GM21723 (cell line): ENCODE data around the gene ENDOV.

Source experiments
- ATAC-seq: cut with Tn5 transposase; IDR thresholded peaks from one replicate; pipeline ENCODE4 v1.9.1; 2021; ENCODE audit warnings: mild to moderate bottlenecking, moderate library complexity; ENCODE audit not compliant: unreplicated experiment

ENDOV gene

GRCh38 chr17:80414508-80414802 is 512 bp upstream of the ENDOV start:
- peak; percentile 23 for ATAC-seq

- no peak for ATAC-seq
Observed at GRCh38 chr17:80415626-80416137, 715 bp downstream of the ENDOV start.

- ATAC-seq, result no peak
Observed at GRCh38 chr17:80416260-80416939, 1.4 kb downstream of the ENDOV start.

- ATAC-seq, result no peak
Observed at GRCh38 chr17:80416940-80417293, 1.9 kb downstream of the ENDOV start.

- no peak for ATAC-seq
Observed at GRCh38 chr17:80418589-80418988, 3.6 kb downstream of the ENDOV start.

GRCh38 chr17:80419255-80419654 is 4.3 kb downstream of the ENDOV start:
- ATAC-seq, result no peak

GRCh38 chr17:80421381-80422090 is 6.6 kb downstream of the ENDOV start:
- no peak for ATAC-seq

GRCh38 chr17:80422276-80422675 is 7.3 kb downstream of the ENDOV start:
- ATAC-seq, result no peak

- no peak for ATAC-seq
Observed at GRCh38 chr17:80422981-80423380, 8.0 kb downstream of the ENDOV start.

- ATAC-seq, result no peak
Observed at GRCh38 chr17:80423536-80424225, 8.7 kb downstream of the ENDOV start.

GRCh38 chr17:80424261-80424660 is 9.3 kb downstream of the ENDOV start:
- ATAC-seq, result no peak

GRCh38 chr17:80424878-80425765 is 10.2 kb downstream of the ENDOV start:
- ATAC-seq, result no peak

GRCh38 chr17:80425835-80426426 is 11.0 kb downstream of the ENDOV start:
- ATAC-seq, result no peak

GRCh38 chr17:80426671-80427326 is 11.8 kb downstream of the ENDOV start:
- ATAC-seq, result no peak

GRCh38 chr17:80427366-80428282 is 12.7 kb downstream of the ENDOV start:
- no peak for ATAC-seq

GRCh38 chr17:80428363-80428762 is 13.4 kb downstream of the ENDOV start:
- ATAC-seq, result no peak

GRCh38 chr17:80428796-80429195 is 13.8 kb downstream of the ENDOV start:
- ATAC-seq, result no peak

GRCh38 chr17:80429356-80430275 is 14.6 kb downstream of the ENDOV start:
- no peak for ATAC-seq
